ENCODE results near the gene PRDM8. TPM values are rescaled to one million over a fixed set of nuclear protein-coding genes. Genes with fewer than 3 reads are reported as not detected.

The PRDM8 gene
- total RNA-seq, 4 donors from 2014 or later: 0.11 to 6.1 (median 1.2) TPM

- Histone ChIP-seq H3K4me1 (peaks cover 4 to 29% (median 7%) of the 10 kb centered on the region in 3 donors), H3K27me3 (peaks cover 0 to 83% (median 0%) of the 10 kb centered on the region in 4 donors), H3K36me3 (no peaks in the 10 kb centered on the region), H3K27ac (no peak overlapping the region), H3K9me3 (no peaks in the 10 kb centered on the region), H3K4me3 (no peak overlapping the region)
- no peak for DNase-seq
- TF ChIP-seq CTCF (IDR thresholded peaks at IDR 0.05) (no peak), POLR2A (IDR thresholded peaks at IDR 0.05) (no peak)
- WGBS, 2 donors: 85 to 93% methylated on average over 5 of the region's 5 CpGs
- intact Hi-C loops (cut with DNase I): no loop called here
These were observed 7.2 kb downstream of the PRDM8 start for GRCh38 chr4:80204433-80205011.

- DNase-seq: no peak
- Histone ChIP-seq H3K9me3 (no peaks in the 10 kb centered on the region), H3K4me1 (peaks cover 4 to 29% (median 7%) of the 10 kb centered on the region in 3 donors), H3K27me3 (peaks cover 0 to 80% (median 0%) of the 10 kb centered on the region in 4 donors), H3K27ac (no peak overlapping the region), H3K4me3 (no peak overlapping the region), H3K36me3 (no peaks in the 10 kb centered on the region)
- intact Hi-C loops (cut with DNase I): no loop called here
- WGBS, 2 donors: 91 to 97% methylated on average over 9 of the region's 9 CpGs
- TF ChIP-seq CTCF (IDR thresholded peaks at IDR 0.05): no peak
- no peak for TF ChIP-seq POLR2A (IDR thresholded peaks at IDR 0.05)
These were observed 8.8 kb downstream of the PRDM8 start for GRCh38 chr4:80206111-80206510.

GRCh38 chr4:80206521-80207171 is 9.3 kb downstream of the PRDM8 start:
- no peaks in the 10 kb centered on the region for H3K36me3 ChIP-seq
- H3K27me3 ChIP-seq: peaks cover 0 to 75% (median 0%) of the 10 kb centered on the region in 4 donors
- no peaks in the 10 kb centered on the region for H3K9me3 ChIP-seq
- no peak overlapping the region for H3K4me3 ChIP-seq
- H3K4me1 ChIP-seq: peaks cover 4 to 26% (median 4%) of the 10 kb centered on the region in 3 donors
- 72 to 82% methylated on average over 24 to 27 of the region's 29 CpGs for WGBS, 2 donors
- DNase-seq: no peak
- TF ChIP-seq CTCF (IDR thresholded peaks at IDR 0.05): no peak
- no peak for TF ChIP-seq POLR2A (IDR thresholded peaks at IDR 0.05)
- intact Hi-C loops (cut with DNase I): no loop called here
- no peak overlapping the region for H3K27ac ChIP-seq

- no peaks in the 10 kb centered on the region for H3K36me3 ChIP-seq
- peaks cover 0 to 69% (median 0%) of the 10 kb centered on the region in 4 donors for H3K27me3 ChIP-seq
- H3K27ac ChIP-seq: no peak overlapping the region
- H3K9me3 ChIP-seq: no peaks in the 10 kb centered on the region
- no peak for DNase-seq
- H3K4me3 ChIP-seq: no peak overlapping the region
- H3K4me1 ChIP-seq: peaks cover 0 to 21% (median 0%) of the 10 kb centered on the region in 3 donors
- 49 to 54% methylated on average over 8 to 23 of the region's 27 CpGs for WGBS, 2 donors
- no peak for TF ChIP-seq POLR2A (IDR thresholded peaks at IDR 0.05)
- no peak for TF ChIP-seq CTCF (IDR thresholded peaks at IDR 0.05)
- intact Hi-C loops (cut with DNase I): no loop called here
These were observed 9.9 kb downstream of the PRDM8 start for GRCh38 chr4:80207172-80207583.

- TF ChIP-seq POLR2A (IDR thresholded peaks at IDR 0.05) (no peak), CTCF (IDR thresholded peaks at IDR 0.05) (no peak)
- no peaks in the 10 kb centered on the region for H3K9me3 ChIP-seq
- no peak overlapping the region for H3K4me3 ChIP-seq
- intact Hi-C loops (cut with DNase I): no loop called here
- H3K27ac ChIP-seq: no peak overlapping the region
- WGBS, 2 donors: 75 to 87% methylated on average over 7 to 9 of the region's 10 CpGs
- DNase-seq: no peak
- peaks cover 0 to 64% (median 0%) of the 10 kb centered on the region in 4 donors for H3K27me3 ChIP-seq
- no peaks in the 10 kb centered on the region for H3K36me3 ChIP-seq
- peaks cover 0 to 16% (median 0%) of the 10 kb centered on the region in 3 donors for H3K4me1 ChIP-seq
These were observed 10.4 kb downstream of the PRDM8 start for GRCh38 chr4:80207664-80208063.

All from esophagus squamous epithelium (tissue), 5 donors.